ENCODE data around the gene FAM167B.
A peak's percentile ranks its signal among the peaks of the same experiment; 100 is the strongest.

FAM167B gene

GRCh38 chr1:32246888-32247273, at the start of gene FAM167B:
Gene FAM167B (plus strand): TSS chr1:32247222. CDS start chr1:32247422, 200 bp downstream.
- DNase-seq, result no peak

GRCh38 chr1:32197837-32198236, 49.2 kb upstream of the FAM167B start:
- no peak for DNase-seq

- no peak for DNase-seq
These were observed 48.6 kb upstream of the FAM167B start for GRCh38 chr1:32198237-32199042.

- DNase-seq, result no peak
These were observed 47.8 kb upstream of the FAM167B start for GRCh38 chr1:32199043-32199716.

- no peak for DNase-seq
These were observed 47.3 kb upstream of the FAM167B start for GRCh38 chr1:32199717-32200072.

- peak; percentile 36 to 39 for DNase-seq
These were observed 46.6 kb upstream of the FAM167B start, which contains the start of gene CCDC28B for GRCh38 chr1:32200226-32201010. Gene CCDC28B (plus strand): TSS chr1:32200595. CDS start chr1:32201936, 1,341 bp downstream.

GRCh38 chr1:32201011-32201855, 45.8 kb upstream of the FAM167B start:
- peak; percentile 59 to 67 for DNase-seq

GRCh38 chr1:32204943-32205361, 42.1 kb upstream of the FAM167B start:
- DNase-seq, result no peak

GRCh38 chr1:32205401-32206370, 41.3 kb upstream of the FAM167B start, which contains the start of gene IQCC:
Gene IQCC (plus strand): TSS chr1:32205671. CDS start chr1:32205682, 11 bp downstream.
- peak; percentile 79 to 83 for DNase-seq

GRCh38 chr1:32208469-32208868, 38.6 kb upstream of the FAM167B start:
- no peak for DNase-seq

- no peak for DNase-seq
These were observed 38.1 kb upstream of the FAM167B start, which contains the start of gene DCDC2B for GRCh38 chr1:32208891-32209328. Gene DCDC2B (plus strand): TSS chr1:32209089. CDS start chr1:32209094, 5 bp downstream.

GRCh38 chr1:32215629-32216480, 31.2 kb upstream of the FAM167B start:
- DNase-seq, result peak; percentile 43 to 56

GRCh38 chr1:32216566-32216965, 30.5 kb upstream of the FAM167B start:
- no peak for DNase-seq

- no peak for DNase-seq
These were observed 28.0 kb upstream of the FAM167B start for GRCh38 chr1:32219022-32219421.

- DNase-seq, result no peak
These were observed 26.1 kb upstream of the FAM167B start for GRCh38 chr1:32220746-32221580.

GRCh38 chr1:32221581-32221979, 25.4 kb upstream of the FAM167B start:
- no peak for DNase-seq

- DNase-seq, result peak; percentile 80 to 89
These were observed 24.9 kb upstream of the FAM167B start, which contains the start of the genes EIF3I and TMEM234 for GRCh38 chr1:32221980-32222755. Gene EIF3I (plus strand): TSS chr1:32222407. CDS start chr1:32222442, 35 bp downstream. Gene TMEM234 (minus strand): TSS chr1:32222353. CDS start chr1:32222322, 31 bp downstream.

- DNase-seq, result no peak
These were observed 23.3 kb upstream of the FAM167B start for GRCh38 chr1:32223683-32224082.

All from stimulated activated CD4-positive, alpha-beta T cell treated with anti-CD3 and anti-CD28 coated beads, Interleukin-2, amount 100 ng/mL, for 48 hours (primary cell).